DMS153 treated with DMSO at 0.1 percent for 48 hours (cell line): Measurements from ENCODE around the gene GBX1.

ENCODE experiments used
- DNase-seq: peaks from one replicate; lab custom pipeline; 2025; ENCODE audit not compliant: unreplicated experiment; lab: John Stamatoyannopoulos, UW

GBX1 gene

GRCh38 chr7:151141311-151141854 is 26.1 kb downstream of the GBX1 start:
- DNase-seq = no peak

DNA sequence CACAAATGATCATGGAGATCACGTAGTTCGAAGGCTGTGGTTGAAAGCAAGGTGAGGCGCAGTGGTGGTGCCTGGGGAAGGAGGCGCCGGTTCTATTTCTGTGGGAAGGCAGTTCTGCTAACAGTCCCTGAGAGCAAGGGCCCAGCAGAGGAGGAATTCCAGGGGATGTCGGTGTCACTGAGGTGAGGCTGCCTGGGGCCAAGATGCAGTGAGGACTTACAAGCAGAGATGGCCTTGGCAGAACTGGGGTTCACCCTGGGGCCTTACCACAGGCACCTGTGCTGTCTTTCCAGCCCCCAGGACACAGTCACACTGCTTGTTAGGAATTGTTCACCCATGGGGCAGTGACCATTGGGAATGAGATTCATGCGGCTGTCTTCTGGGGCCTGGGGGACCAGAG is 26.7 kb downstream of the GBX1 start:
- no peak for DNase-seq

DNA sequence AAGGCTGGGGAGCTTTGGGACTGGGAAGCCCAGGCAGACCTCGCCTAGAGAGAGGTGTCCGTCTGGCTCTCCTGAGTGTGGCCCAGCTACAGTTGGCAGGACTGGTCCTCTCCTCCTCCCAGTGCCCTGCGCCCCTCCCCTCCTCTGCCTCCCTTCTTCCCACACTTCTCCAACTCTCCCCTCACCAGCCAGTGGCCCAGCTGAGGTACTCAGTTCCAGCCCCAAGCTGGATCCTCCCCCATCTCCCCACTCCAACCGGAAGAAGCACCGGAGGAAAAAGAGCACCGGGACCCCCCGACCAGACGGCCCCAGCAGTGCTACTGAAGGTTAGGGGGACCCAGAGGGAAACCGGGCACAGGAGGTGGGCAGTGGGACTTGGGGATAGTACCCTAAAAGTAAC is 27.7 kb downstream of the GBX1 start:
- DNase-seq = no peak

- no peak for DNase-seq
Measured at GRCh38 chr7:151139071-151139790, 28.3 kb downstream of the GBX1 start.

DNA sequence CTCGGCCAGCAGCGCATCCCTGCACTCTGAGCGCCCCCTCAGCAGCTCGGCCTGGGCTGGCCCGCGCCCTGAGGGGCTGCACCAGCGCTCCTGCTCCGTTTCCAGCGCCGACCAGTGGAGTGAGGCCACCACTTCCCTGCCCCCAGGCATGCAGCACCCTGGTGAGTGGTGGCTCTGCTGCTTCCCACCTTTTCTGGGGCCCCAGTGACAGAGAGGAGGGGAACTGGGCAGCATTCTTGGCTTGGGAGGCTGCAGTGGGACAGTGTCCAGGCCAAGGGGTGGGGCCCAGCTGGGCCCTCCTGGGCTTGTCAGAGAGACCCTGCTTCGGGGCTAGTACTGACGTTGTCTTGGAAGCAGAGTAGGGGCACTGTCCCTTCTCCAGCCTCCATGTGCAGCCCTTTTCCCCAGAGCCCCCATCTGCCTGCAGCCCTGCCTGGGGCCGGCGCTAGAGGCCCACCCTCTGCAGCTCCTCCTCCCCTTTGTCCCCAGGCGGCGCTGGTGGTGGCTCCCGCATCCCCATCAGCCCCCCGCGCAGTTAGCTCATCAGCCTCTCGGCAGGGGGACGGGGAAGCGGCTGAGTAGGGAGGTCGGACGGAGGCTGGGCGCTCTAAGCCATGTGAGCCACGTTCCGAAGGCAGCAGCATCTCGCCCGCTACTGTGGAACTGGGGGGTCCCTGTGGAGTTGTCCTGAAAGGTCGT is 29.2 kb downstream of the GBX1 start:
- no peak for DNase-seq

DNA sequence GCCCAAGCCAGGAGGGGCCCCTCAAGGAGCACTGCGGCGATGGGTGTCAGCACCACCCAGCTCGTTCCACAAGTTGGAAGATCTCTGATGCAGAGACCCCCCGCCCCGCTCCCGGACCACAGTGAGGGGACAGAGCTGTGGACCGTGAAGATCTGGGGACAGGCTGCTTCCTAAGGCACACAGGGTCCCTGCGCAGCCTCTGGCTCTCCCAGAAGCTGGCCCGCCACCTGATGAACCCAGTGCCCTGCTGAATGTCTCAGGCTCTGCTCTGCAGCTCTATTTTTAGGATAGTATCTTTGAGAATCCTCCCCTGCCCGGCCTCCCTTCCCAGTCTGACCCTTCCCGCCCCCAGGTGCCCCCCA is 29.7 kb downstream of the GBX1 start:
- no peak for DNase-seq

DNA sequence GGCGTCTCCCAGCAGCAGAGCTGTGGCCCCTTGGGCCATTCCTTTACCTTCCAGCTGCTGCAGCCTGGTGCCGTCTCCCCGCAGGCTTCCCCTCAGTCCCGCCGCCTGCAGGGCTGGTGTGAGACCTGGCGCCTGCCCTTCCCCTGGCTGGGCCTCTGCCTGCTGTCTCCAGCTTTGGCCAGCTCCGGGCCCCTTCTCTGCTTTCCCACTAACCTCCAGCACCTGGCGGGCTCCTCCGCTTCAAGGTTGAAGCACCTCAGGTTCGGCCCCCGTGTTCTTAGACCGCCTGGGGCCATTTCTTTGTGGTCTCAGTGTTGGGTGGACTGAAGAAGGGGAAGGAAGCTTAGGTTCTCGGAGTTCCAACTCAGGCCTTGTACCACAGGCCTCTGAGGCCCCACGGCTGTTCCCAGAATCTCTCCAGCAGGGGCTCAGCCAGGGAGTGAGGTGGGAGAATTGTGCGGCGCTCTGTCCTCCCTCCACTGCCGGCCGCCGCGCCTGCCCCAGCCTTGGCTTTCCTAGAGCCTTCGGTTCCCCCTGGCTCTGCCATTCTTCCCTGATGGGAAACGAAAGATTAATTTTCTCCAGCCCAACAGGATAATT is 30.3 kb downstream of the GBX1 start:
- no peak for DNase-seq

- no peak for DNase-seq
Measured at GRCh38 chr7:151135866-151136843, 31.3 kb downstream of the GBX1 start.

DNA sequence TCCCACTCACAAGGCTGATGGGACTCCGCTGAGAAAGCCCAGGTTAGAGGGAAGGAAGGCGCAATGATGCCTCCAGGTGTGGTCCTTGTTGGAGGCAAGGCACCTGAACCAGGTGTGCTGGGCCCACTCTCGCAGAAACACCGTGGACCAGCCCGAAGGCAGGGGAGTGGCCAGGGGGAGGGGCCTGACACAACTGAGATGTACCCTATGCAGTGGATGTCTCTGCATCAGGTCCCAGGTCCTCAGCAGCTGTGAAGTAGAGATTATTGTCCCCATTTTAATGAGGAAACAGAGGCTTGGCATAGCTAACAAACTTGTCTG is 32.0 kb downstream of the GBX1 start:
- no peak for DNase-seq

- DNase-seq = no peak
Measured at GRCh38 chr7:151134743-151135524, 32.6 kb downstream of the GBX1 start.

- DNase-seq = no peak
Measured at GRCh38 chr7:151133986-151134742, 33.3 kb downstream of the GBX1 start.

GRCh38 chr7:151133266-151133985 is 34.1 kb downstream of the GBX1 start:
- no peak for DNase-seq

DNA sequence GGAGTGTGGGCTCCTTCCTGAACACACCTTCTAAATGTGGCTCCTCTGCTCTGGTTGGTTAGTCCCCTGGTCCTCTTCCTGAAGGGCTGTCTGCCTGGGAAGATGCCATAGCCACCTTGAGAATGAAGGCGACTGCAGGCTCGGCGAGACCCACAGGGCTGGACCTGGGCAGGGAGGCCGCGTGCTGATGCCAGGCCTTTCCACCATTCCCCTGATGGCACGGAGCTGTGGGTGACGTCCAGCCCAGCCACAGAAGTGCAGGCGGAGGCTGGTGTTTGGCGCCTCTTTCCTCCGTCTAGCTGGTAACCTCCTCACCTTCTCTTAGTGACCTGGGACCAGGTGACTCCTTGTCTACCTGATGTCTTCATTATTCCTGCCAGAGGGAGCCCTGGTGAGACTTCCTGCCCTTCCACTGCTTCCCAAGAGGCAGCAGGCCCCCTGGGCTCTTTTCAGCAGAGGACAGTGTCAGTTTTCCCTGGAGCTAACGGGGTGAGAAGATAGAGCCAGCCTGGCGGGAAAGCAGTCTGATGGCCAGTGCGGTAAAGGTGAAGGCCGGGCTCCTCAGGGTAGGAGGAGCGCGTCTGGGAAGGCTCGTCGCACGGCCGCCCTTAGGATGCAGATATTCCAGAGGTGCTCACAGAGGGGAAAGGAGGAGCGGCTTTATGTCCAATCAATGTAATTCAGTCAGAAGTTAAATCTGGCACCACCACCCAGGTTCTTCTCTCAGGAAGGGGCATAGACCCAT is 34.9 kb downstream of the GBX1 start:
- no peak for DNase-seq

DNA sequence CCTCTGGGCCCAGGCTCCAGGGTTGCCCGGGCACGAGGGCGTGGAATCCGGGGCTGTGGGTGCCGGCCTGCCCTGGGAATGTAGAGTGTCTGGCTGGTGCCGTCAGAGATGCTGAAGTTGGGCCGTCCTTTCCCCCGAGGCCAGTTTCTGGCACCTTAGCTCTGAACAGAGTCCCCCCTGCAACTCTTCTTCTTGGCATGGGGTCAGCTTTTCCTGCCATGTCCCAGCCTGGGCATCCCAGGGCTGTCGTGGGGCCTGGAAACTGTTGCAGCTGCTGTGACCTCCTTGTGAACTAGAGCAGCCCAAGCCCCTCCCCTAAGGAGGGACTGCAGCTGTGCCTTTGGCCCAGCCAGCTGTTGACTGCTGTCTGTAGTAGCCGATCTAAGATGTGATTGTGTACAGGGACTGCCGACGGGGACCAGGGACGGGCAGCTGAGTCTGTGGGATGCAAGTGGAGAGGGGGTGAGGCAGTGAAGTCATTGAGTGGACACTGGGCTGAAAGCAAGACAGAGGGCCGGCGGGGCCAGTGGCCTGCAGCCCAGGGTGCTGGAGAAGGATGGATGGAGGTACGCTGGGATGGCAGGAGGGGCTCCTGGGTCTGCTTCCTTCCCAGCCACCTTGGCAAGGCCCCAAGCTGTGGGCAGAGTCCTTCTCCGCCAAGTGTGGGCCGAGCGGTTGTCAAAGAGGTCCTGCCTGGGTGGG is 35.8 kb downstream of the GBX1 start:
- DNase-seq = no peak

DNA sequence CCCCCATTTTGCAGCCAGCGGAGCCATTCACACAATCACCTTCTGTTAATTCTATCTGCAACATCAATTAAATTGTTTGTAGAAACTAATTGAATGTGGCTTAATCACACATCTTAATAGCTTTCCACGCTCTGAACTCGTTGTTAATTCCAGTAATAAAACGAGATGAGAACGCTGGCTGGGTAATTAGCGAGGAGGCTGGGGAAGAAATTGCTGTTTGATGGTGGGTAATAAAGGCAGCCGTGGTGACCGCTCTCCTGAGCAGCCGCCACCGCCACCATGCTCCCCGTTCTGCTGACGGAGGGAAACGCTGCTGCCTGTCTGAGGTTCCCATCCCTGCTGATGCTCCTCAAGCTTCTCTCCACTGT is 36.3 kb downstream of the GBX1 start:
- DNase-seq = no peak

DNA sequence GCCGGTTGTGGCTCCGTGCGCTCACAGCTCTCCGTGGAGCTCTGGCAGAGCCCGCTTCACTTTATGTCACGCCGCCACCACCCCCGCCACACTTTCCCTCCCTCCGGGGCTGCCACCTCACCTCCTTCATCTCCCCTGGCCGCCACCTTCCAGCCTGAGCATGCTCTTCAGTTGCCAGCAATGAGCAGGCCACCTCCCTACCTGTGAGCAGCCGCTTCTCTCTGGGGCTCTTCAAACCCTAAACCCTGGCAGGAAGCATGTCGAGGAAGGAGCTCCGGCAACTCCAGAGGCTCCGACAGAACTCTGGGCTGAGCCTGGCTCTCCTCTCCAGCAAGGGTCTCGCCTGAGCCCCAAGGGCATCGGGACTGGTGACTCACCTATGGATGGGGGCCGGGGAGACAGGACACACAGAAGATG is 36.7 kb downstream of the GBX1 start:
- DNase-seq = no peak

- DNase-seq = no peak
Measured at GRCh38 chr7:151129960-151130591, 37.4 kb downstream of the GBX1 start.
